GM23248 (cell line): ENCODE measurements around the gene IFI27. TPM values are rescaled to one million over a fixed set of nuclear protein-coding genes. Genes with fewer than 3 reads are reported as not detected.

Source experiments
- DNase-seq: peaks from one replicate; pipeline ENCODE4 v3.0.0-alpha.2; 2015
- H2AFZ ChIP-seq: fragments of 200-600 bp; sonication (generic); 2 replicates; pipeline ENCODE4 v1.6.1; 2016; ENCODE audit warnings: antibody characterized with exemption
- H3F3A ChIP-seq: fragments of 200-600 bp; sonication (generic); 2 replicates; pipeline ENCODE4 v1.6.1; 2016; ENCODE audit warnings: mild to moderate bottlenecking, antibody characterized with exemption, mixed run types; ENCODE audit not compliant: insufficient read depth
- H3K27ac ChIP-seq: fragments of 200-600 bp; sonication (generic); 2 replicates; pipeline ENCODE4 v1.5.1; 2016; ENCODE audit warnings: mild to moderate bottlenecking
- H3K27me3 ChIP-seq: fragments of 200-600 bp; sonication (generic); replicated peaks from 2 replicates; pipeline ENCODE4 v1.6.1; 2016; ENCODE audit warnings: mild to moderate bottlenecking; ENCODE audit not compliant: insufficient read depth
- H3K36me3 ChIP-seq: fragments of 200-600 bp; sonication (generic); 2 replicates; pipeline ENCODE4 v1.6.1; 2016; ENCODE audit warnings: low read depth, mild to moderate bottlenecking
- H3K4me1 ChIP-seq: fragments of 200-600 bp; sonication (generic); 2 replicates; pipeline ENCODE4 v1.6.1; 2016; ENCODE audit warnings: mild to moderate bottlenecking; ENCODE audit not compliant: insufficient read depth
- H3K4me2 ChIP-seq: fragments of 200-600 bp; sonication (generic); one replicate; pipeline ENCODE4 v1.6.1; 2016; ENCODE audit warnings: mild to moderate bottlenecking; ENCODE audit not compliant: unreplicated experiment
- H3K4me3 ChIP-seq: fragments of 200-600 bp; sonication (generic); 2 replicates; pipeline ENCODE4 v1.5.1; 2016; ENCODE audit warnings: mild to moderate bottlenecking
- H3K79me2 ChIP-seq: fragments of 200-600 bp; sonication (generic); 2 replicates; pipeline ENCODE4 v1.6.1; 2016; ENCODE audit warnings: mild to moderate bottlenecking; ENCODE audit not compliant: insufficient read depth
- H3K9ac ChIP-seq: fragments of 200-600 bp; sonication (generic); 2 replicates; pipeline ENCODE4 v1.6.1; 2016; ENCODE audit warnings: mild to moderate bottlenecking
- H3K9me2 ChIP-seq: fragments of 200-600 bp; sonication (generic); 2 replicates; pipeline ENCODE4 v1.6.1; 2016; ENCODE audit warnings: mixed run types, mild to moderate bottlenecking, moderate library complexity; ENCODE audit not compliant: insufficient read depth
- H3K9me3 ChIP-seq: fragments of 200-600 bp; sonication (generic); one replicate; pipeline ENCODE4 v1.6.1; 2017; ENCODE audit warnings: low read depth
- H4K20me1 ChIP-seq: fragments of 200-600 bp; sonication (generic); 2 replicates; pipeline ENCODE4 v1.6.0; 2016; ENCODE audit not compliant: insufficient read depth
- EZH2 ChIP-seq: fragments of 200-600 bp; sonication (generic); IDR thresholded peaks from 2 replicates; pipeline ENCODE4 v1.6.1; 2018; ENCODE audit warnings: antibody characterized with exemption, mild to moderate bottlenecking; ENCODE audit not compliant: insufficient read depth, poor library complexity, severe bottlenecking
- EZH2phosphoT487 ChIP-seq: fragments of 200-600 bp; sonication (generic); IDR thresholded peaks from 2 replicates; pipeline ENCODE4 v1.6.1; 2018; ENCODE audit warnings: antibody characterized with exemption, moderate library complexity, mild to moderate bottlenecking, low read depth; ENCODE audit not compliant: insufficient read depth
- WGBS, 2 experiments: methylation state at CpG; one replicate each; pipeline ENCODE4 v1.1.6; 2015 to 2017; ENCODE audit warnings: low lambda C conversion rate in 2 of 2, low coverage in 1 of 2; ENCODE audit errors: missing lambda C conversion rate in 2 of 2; 5-methylcytosine and 5-hydroxymethylcytosine counted together
- in situ Hi-C: fragments of 300-500 bp; cut with MboI; formaldehyde crosslinking; loops from 2 replicates; pipeline ENCODE4 v1.15.0; 2020
- polyA plus RNA-seq: library from polyadenylated mRNA; unstranded; fragments of >200 nt; fragmentation: Nextera tagmentation; extraction: Ambion mirVana; gene quantifications from 2 replicates; pipeline ENCODE4 v1.2.1, GENCODE V29; 2016
- total RNA-seq: library from RNA; depleted of rRNA; stranded (reverse); fragments of >200 nt; shearing (Covaris generic); gene quantifications from 2 replicates; pipeline ENCODE4 v1.2.3, GENCODE V29; 2014

IFI27 gene
- total and polyA plus RNA-seq, 2 experiments from 2014 or later = not detected

- Histone ChIP-seq H3F3A (no peaks in the 10 kb centered on the region), H3K9ac (no peak overlapping the region), H3K4me2 (no peak overlapping the region), H2AFZ (no peak overlapping the region), H3K36me3 (no peaks in the 10 kb centered on the region), H4K20me1 (no peaks in the 10 kb centered on the region), H3K27me3 (peaks cover 20% of the 10 kb centered on the region), H3K27ac (no peak overlapping the region), H3K79me2 (no peaks in the 10 kb centered on the region), H3K4me1 (no peaks in the 10 kb centered on the region), H3K9me3 (no peaks in the 10 kb centered on the region), H3K4me3 (no peak overlapping the region), H3K9me2 (no peaks in the 10 kb centered on the region)
- no peak for DNase-seq
- TF ChIP-seq EZH2 (no peak), EZH2phosphoT487 (no peak)
- in situ Hi-C loops = no loop called here
Observed at GRCh38 chr14:94157197-94157596, 46.7 kb downstream of the IFI27 start.

- Histone ChIP-seq H3K4me3 (no peak overlapping the region), H3K9me3 (no peaks in the 10 kb centered on the region), H3K9ac (no peak overlapping the region), H3K27ac (no peak overlapping the region), H3K9me2 (no peaks in the 10 kb centered on the region), H3K4me2 (no peak overlapping the region), H4K20me1 (no peaks in the 10 kb centered on the region), H3K36me3 (no peaks in the 10 kb centered on the region), H3K4me1 (no peaks in the 10 kb centered on the region), H2AFZ (no peak overlapping the region), H3K27me3 (peaks cover 9% of the 10 kb centered on the region), H3K79me2 (no peaks in the 10 kb centered on the region), H3F3A (no peaks in the 10 kb centered on the region)
- DNase-seq = no peak
- TF ChIP-seq EZH2phosphoT487 (no peak), EZH2 (no peak)
- WGBS, 2 experiments = 44 to 47% methylated on average over 10 of the region's 10 CpGs
- in situ Hi-C loops = no loop called here
Observed at GRCh38 chr14:94158239-94158883, 47.8 kb downstream of the IFI27 start.

GRCh38 chr14:94161058-94161457 lies 50.5 kb downstream of the IFI27 start:
- in situ Hi-C loops = no loop called here
- H3K27ac ChIP-seq = no peak overlapping the region

GRCh38 chr14:94161981-94162380 lies 51.4 kb downstream of the IFI27 start:
- no peak overlapping the region for H3K9ac ChIP-seq
- H3K4me3 ChIP-seq = no peak overlapping the region
- no peak overlapping the region for H3K27ac ChIP-seq
- H4K20me1 ChIP-seq = no peaks in the 10 kb centered on the region
- WGBS, 2 experiments = 9 to 16% methylated on average over 2 of the region's 2 CpGs
- H3K36me3 ChIP-seq = no peaks in the 10 kb centered on the region
- in situ Hi-C loops = no loop called here
- TF ChIP-seq EZH2phosphoT487 (no peak), EZH2 (no peak)
- H3K9me3 ChIP-seq = no peaks in the 10 kb centered on the region
- H3K4me1 ChIP-seq = no peaks in the 10 kb centered on the region
- H3K79me2 ChIP-seq = no peaks in the 10 kb centered on the region
- H3F3A ChIP-seq = no peaks in the 10 kb centered on the region
- H3K9me2 ChIP-seq = no peaks in the 10 kb centered on the region
- H2AFZ ChIP-seq = no peak overlapping the region
- no peak overlapping the region for H3K4me2 ChIP-seq
- H3K27me3 ChIP-seq = peaks cover 12% of the 10 kb centered on the region
- no peak for DNase-seq

More at GRCh38 chr14:94161058-94161457, 50.5 kb downstream of the IFI27 start:
- Histone ChIP-seq H3K4me1 (no peaks in the 10 kb centered on the region), H3K27me3 (peaks cover 12% of the 10 kb centered on the region), H3K9me3 (no peaks in the 10 kb centered on the region), H3K79me2 (no peaks in the 10 kb centered on the region), H2AFZ (no peak overlapping the region), H3K4me3 (no peak overlapping the region), H3K4me2 (no peak overlapping the region), H4K20me1 (no peaks in the 10 kb centered on the region), H3K9me2 (no peaks in the 10 kb centered on the region), H3F3A (no peaks in the 10 kb centered on the region), H3K36me3 (no peaks in the 10 kb centered on the region), H3K9ac (no peak overlapping the region)
- TF ChIP-seq EZH2phosphoT487 = no peak
- TF ChIP-seq EZH2 = no peak
- WGBS, 2 experiments = 29 to 31% methylated on average over 2 of the region's 2 CpGs
- DNase-seq = no peak

GRCh38 chr14:94162466-94162865 lies 51.9 kb downstream of the IFI27 start:
- TF ChIP-seq EZH2phosphoT487 (no peak), EZH2 (no peak)
- no peak overlapping the region for H3K27ac ChIP-seq
- in situ Hi-C loops = no loop called here
- DNase-seq = no peak
- H3K9me3 ChIP-seq = no peaks in the 10 kb centered on the region
- no peaks in the 10 kb centered on the region for H3K9me2 ChIP-seq
- 82 to 94% methylated on average over 5 of the region's 5 CpGs for WGBS, 2 experiments
- no peaks in the 10 kb centered on the region for H4K20me1 ChIP-seq
- H3K27me3 ChIP-seq = peaks cover 7% of the 10 kb centered on the region
- no peaks in the 10 kb centered on the region for H3K79me2 ChIP-seq
- H3F3A ChIP-seq = no peaks in the 10 kb centered on the region
- H3K9ac ChIP-seq = no peak overlapping the region
- H3K4me2 ChIP-seq = no peak overlapping the region
- no peaks in the 10 kb centered on the region for H3K36me3 ChIP-seq
- H3K4me1 ChIP-seq = no peaks in the 10 kb centered on the region
- no peak overlapping the region for H2AFZ ChIP-seq
- H3K4me3 ChIP-seq = no peak overlapping the region
